VCaP (cell line): ENCODE measurements around the gene SCG3.

ENCODE experiments used
- H3K27ac ChIP-seq: fragments of 450-650 bp; 2 replicates; pipeline ENCODE4 v1.5.1; 2017
- CTCF ChIP-seq: fragments of 450-650 bp; conservative IDR thresholded peaks from 2 replicates; pipeline ENCODE4 v1.5.1; 2017; ENCODE audit warnings: mild to moderate bottlenecking, moderate library complexity

The SCG3 gene

GRCh38 chr15:51688863-51689262 lies 7.6 kb downstream of the SCG3 start:
- TF ChIP-seq CTCF, result no peak
- no peak overlapping the region for H3K27ac ChIP-seq

GRCh38 chr15:51692154-51692553 lies 10.9 kb downstream of the SCG3 start:
- H3K27ac ChIP-seq, result peak overlapping the region; percentile 34
- TF ChIP-seq CTCF, result no peak

GRCh38 chr15:51696566-51696965 lies 15.3 kb downstream of the SCG3 start:
- TF ChIP-seq CTCF, result no peak

GRCh38 chr15:51697163-51697562 lies 15.9 kb downstream of the SCG3 start:
- H3K27ac ChIP-seq, result no peak overlapping the region
- TF ChIP-seq CTCF, result no peak

More at GRCh38 chr15:51696566-51696965, 15.3 kb downstream of the SCG3 start:
- H3K27ac ChIP-seq, result no peak overlapping the region

GRCh38 chr15:51699373-51699772 lies 18.1 kb downstream of the SCG3 start:
- H3K27ac ChIP-seq, result no peak overlapping the region
- no peak for TF ChIP-seq CTCF

- TF ChIP-seq CTCF, result no peak
Measured at GRCh38 chr15:51702710-51703109, 21.4 kb downstream of the SCG3 start.

GRCh38 chr15:51706291-51706690 lies 25.0 kb downstream of the SCG3 start:
- no peak for TF ChIP-seq CTCF
- H3K27ac ChIP-seq, result peak overlapping the region; percentile 89; the same call in 1 of the 2 replicates

More at GRCh38 chr15:51702710-51703109, 21.4 kb downstream of the SCG3 start:
- H3K27ac ChIP-seq, result no peak overlapping the region
